Urinary bladder (tissue), 4 donors: Measurements from ENCODE around the gene TBL1Y. TPM values are rescaled to one million over a fixed set of nuclear protein-coding genes. Genes with fewer than 3 reads are reported as not detected.

Experiments used
- DNase-seq: peaks from one replicate; pipeline ENCODE4 v3.0.0-alpha.2; 2015; ENCODE audit errors: extremely low spot score
- H3K27ac ChIP-seq: one replicate; pipeline ENCODE4 v1.5.1; 2013; ENCODE audit warnings: low read depth, mild to moderate bottlenecking, moderate library complexity
- H3K36me3 ChIP-seq: one replicate; pipeline ENCODE4 v1.6.1; 2013; ENCODE audit warnings: mild to moderate bottlenecking, moderate library complexity; ENCODE audit not compliant: insufficient read depth
- H3K4me1 ChIP-seq: one replicate; pipeline ENCODE4 v1.6.1; 2013; ENCODE audit warnings: mild to moderate bottlenecking, moderate library complexity; ENCODE audit not compliant: insufficient read depth
- H3K4me3 ChIP-seq: one replicate; pipeline ENCODE4 v1.5.1; 2013; ENCODE audit warnings: low read depth, low read length
- WGBS: extraction: QIAGEN DNeasy Blood & Tissue Kit; methylation state at CpG from one replicate; pipeline ENCODE4 v1.1.7; 2013; 5-methylcytosine and 5-hydroxymethylcytosine counted together
- polyA plus RNA-seq: library from polyadenylated mRNA; stranded (reverse); fragments of 200-250 nt; gene quantifications from one replicate; pipeline ENCODE4 v1.2.3, GENCODE V29; 2013
- total RNA-seq: library from RNA; depleted of rRNA; stranded (reverse); fragments of >200 nt; gene quantifications from one replicate; pipeline ENCODE4 v1.2.3, GENCODE V29; 2014
- donor health status: healthy with polysubstance abuse.
- donor health status: healthy.

Gene TBL1Y
- total and polyA plus RNA-seq, 2 donors: 0.25 TPM; not detected in 1

DNA sequence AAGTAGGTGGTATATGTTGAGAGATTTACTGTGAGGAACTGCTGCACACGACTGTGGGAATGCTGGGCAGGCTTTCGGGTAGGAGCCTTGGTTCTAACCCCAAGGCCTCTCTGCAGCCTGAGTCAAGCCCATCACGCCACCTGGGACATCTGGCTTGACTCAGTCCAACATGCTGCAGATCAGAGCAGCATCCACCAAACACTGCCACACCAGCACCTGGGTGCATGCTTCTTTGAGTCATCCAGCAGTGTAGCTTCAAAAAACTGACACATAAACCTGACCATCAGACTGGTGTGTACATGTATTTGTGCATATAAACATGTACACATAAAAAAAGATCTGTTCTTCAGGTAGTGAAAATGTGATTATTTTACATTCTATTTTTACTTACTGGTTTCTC lies 217.7 kb downstream of the TBL1Y start:
- Histone ChIP-seq H3K36me3 (no peaks in the 10 kb centered on the region), H3K4me1 (no peaks in the 10 kb centered on the region), H3K4me3 (no peak overlapping the region), H3K27ac (no peak overlapping the region)
- no peak for DNase-seq
- WGBS: 84% methylated on average over 3 of the region's 3 CpGs

Other genes with a start within 250 kb of the TBL1Y start
- gene AMELY, start 1.1 kb downstream of the TBL1Y start, total RNA-seq: not detected
- gene AMELY, start 1.1 kb downstream of the TBL1Y start, polyA plus RNA-seq: not detected